Rectal smooth muscle tissue (tissue), 1 donor: ENCODE results near the gene PAEP.

ENCODE experiments used
- H3K27ac ChIP-seq: one replicate; pipeline ENCODE4 v1.7.0; 2013; ENCODE audit warnings: low read depth, low read length, inconsistent platforms
- H3K27me3 ChIP-seq: one replicate; pipeline ENCODE4 v1.7.0; 2013; ENCODE audit warnings: low read length; ENCODE audit not compliant: control insufficient read depth, insufficient read depth
- H3K36me3 ChIP-seq: one replicate; pipeline ENCODE4 v1.7.0; 2013; ENCODE audit warnings: low read length; ENCODE audit not compliant: control insufficient read depth, insufficient read depth
- H3K4me1 ChIP-seq: one replicate; pipeline ENCODE4 v1.7.0; 2013; ENCODE audit warnings: low read length; ENCODE audit not compliant: control insufficient read depth, insufficient read depth
- H3K4me3 ChIP-seq: one replicate; pipeline ENCODE4 v1.7.0; 2013; ENCODE audit warnings: low read length
- H3K9ac ChIP-seq: one replicate; pipeline ENCODE4 v1.7.0; 2013; ENCODE audit warnings: low read length

Gene PAEP

DNA sequence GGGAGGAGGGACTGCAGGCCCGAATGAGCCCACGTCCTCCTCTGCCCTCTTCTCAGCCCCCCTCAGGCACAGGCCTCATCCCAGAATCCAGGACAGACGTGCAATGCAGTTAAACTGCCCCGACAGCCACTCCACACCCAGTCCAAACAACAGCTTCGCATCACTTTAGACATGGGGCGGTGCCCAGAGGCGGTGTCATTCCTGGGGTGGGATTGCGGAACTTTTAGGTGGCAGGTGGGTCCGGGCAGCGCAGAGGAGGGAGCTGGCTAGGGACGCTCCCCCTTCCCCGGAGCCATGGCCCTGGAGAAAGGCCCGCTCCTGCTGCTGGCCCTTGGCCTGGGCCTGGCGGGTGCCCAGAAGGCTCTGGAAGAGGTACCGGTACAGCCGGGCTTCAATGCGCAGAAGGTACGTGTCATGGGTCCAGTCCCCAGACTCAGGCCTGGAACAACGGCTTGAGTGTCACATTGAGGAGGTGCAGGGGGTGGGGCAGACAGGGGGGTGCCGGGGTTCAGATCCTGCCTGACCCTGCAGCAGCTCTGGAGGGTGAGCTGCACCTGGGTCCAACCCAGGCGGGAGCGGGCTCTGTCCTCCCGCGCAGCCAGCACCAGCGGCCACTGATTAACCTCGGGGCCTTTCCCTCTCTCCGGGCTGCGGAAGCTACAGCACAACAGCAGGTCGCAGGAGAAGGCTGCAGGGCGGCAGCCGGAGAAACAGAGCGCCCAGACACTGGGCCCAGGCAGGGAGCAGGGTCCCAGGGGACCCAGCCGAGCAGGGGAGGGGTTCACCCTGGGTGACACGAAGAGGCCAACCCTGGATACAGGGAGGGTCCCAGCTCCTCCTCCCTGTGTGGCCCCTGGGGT is 52.6 kb downstream of the PAEP start:
- Histone ChIP-seq H3K4me1 (no peaks in the 10 kb centered on the region), H3K36me3 (no peaks in the 10 kb centered on the region), H3K27me3 (peaks cover under 1% of the 10 kb centered on the region), H3K27ac (no peak overlapping the region), H3K9ac (no peak overlapping the region), H3K4me3 (no peak overlapping the region)

GRCh38 chr9:135614821-135615665 is 53.5 kb downstream of the PAEP start:
- Histone ChIP-seq H3K27ac (no peak overlapping the region), H3K4me3 (no peak overlapping the region), H3K27me3 (peaks cover 2% of the 10 kb centered on the region), H3K4me1 (no peaks in the 10 kb centered on the region), H3K36me3 (no peaks in the 10 kb centered on the region), H3K9ac (no peak overlapping the region)

DNA sequence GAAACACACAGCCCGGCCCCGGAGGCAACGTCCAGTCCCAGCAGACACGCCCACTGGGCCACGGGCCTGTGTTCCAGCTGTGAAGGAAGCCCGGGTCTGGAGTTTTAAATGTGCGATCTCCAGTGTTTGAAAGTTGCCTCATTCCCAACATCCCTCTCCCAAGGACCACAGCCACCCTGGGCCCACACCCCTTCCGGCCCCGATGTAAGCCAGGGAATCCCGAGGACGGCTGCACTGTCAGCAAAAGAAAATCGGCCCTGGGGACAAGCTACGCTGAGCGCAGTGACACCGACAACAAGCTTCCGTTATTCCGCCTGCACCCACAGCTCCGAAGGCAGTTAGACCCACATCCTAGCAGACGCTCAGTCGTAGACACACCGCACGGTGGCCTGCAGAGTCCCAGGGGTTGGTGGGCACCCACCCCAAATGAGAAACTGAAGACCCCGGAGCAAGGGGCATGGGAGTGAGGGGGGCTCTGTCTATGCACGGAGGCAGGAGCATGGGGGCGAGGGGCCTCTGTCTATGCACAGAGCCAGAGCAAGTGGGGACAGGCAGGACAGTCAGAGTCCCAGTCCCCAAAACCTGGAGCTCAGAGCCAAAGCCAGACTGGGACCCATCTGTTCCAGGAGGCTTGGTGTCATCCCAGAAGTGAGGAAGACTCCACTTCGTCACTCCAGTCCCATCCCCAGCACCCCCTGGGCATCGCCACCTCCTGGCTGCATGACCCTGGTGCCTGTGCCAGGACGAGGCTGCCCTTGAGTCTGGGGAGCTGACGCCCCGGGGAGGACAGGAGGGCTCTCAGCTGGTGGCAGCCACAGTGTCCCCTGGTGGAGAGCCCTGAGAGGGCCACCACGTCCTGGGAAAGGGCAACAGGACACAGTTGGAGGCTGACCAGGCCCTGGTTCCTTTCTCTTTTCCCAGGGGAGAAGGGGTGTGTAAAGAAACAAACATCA is 54.4 kb downstream of the PAEP start:
- H3K4me3 ChIP-seq = no peak overlapping the region
- peaks cover 2% of the 10 kb centered on the region for H3K27me3 ChIP-seq

More for the DNA sequence above, 54.4 kb downstream of the PAEP start:
- H3K9ac ChIP-seq = no peak overlapping the region
- no peaks in the 10 kb centered on the region for H3K36me3 ChIP-seq
- no peaks in the 10 kb centered on the region for H3K4me1 ChIP-seq
- no peak overlapping the region for H3K27ac ChIP-seq
